GM12878 (cell line): ENCODE measurements around the gene NT5M. TPM values are rescaled to one million over a fixed set of nuclear protein-coding genes. Genes with fewer than 3 reads are reported as not detected.
A peak's percentile ranks its signal among the peaks of the same experiment; 100 is the strongest.

ENCODE experiments used
- ATAC-seq: fragments of 200-7000 bp; cut with Tn5 transposase; 3 replicates; pipeline ENCODE4 v1.9.1; 2020; ENCODE audit warnings: mild to moderate bottlenecking, moderate library complexity
- BruUV-seq: library from RNA; stranded (reverse); fragments of 400-500 nt; replicated peaks from 2 replicates; lab custom pipeline; 2021; lab: Mats Ljungman, UMichigan
- CTCF ChIA-PET: fragments of 300-600 bp; sonication (Branson Sonifier 250); formaldehyde crosslinking; extraction: SDS; loops from one replicate; lab custom pipeline; 2021; ENCODE audit warnings: inconsistent platforms; lab: Yijun Ruan, JAX
- POLR2A ChIA-PET: fragments of 350-600 bp; formaldehyde crosslinking; extraction: SDS; loops from one replicate; lab custom pipeline; 2021; ENCODE audit warnings: inconsistent platforms; lab: Charles Lee
- RAD21 ChIA-PET: fragments of 300-600 bp; sonication (Branson Sonifier 250); formaldehyde crosslinking; loops from one replicate; lab custom pipeline; 2023; ENCODE audit warnings: antibody characterized with exemption; ENCODE audit not compliant: unreplicated experiment; lab: Charles Lee
- SMC1A ChIA-PET: fragments of 300-600 bp; sonication (Branson Sonifier 250); formaldehyde crosslinking; loops from one replicate; lab custom pipeline; 2023; ENCODE audit not compliant: unreplicated experiment, uncharacterized antibody; lab: Charles Lee
- DNase-seq: peaks from one replicate; pipeline ENCODE4 v3.0.0-alpha.2; 2011; ENCODE audit warnings: low read depth, low spot score
- FAIRE-seq: peaks from 3 replicates; lab custom pipeline; 2011; peaks lifted over from hg19 to GRCh38; lab: Jason Lieb, UNC
- H2AFZ ChIP-seq: 2 replicates; pipeline ENCODE4 v1.6.0; 2011; ENCODE audit warnings: low read depth, low read length, control low read depth; ENCODE audit not compliant: control insufficient read depth
- H3K27ac ChIP-seq: 2 replicates; pipeline ENCODE4 v1.5.1; 2011; ENCODE audit warnings: control low read depth; ENCODE audit not compliant: control insufficient read depth, insufficient read depth
- H3K27me3 ChIP-seq, 2 experiments: replicated peaks in 1 of 2; 2 replicates each; pipeline versions ENCODE4 v1.6.0 to v1.6.1; 2011; ENCODE audit warnings: low read length in 1 of 2; ENCODE audit not compliant: control insufficient read depth in 2 of 2, insufficient read depth in 2 of 2
- H3K36me3 ChIP-seq, 2 experiments: 2 replicates each; pipeline ENCODE4 v1.5.1; 2011; ENCODE audit warnings: low read length in 1 of 2; ENCODE audit not compliant: control insufficient read depth in 2 of 2, insufficient read depth in 2 of 2
- H3K4me1 ChIP-seq: 2 replicates; pipeline ENCODE4 v1.6.1; 2011; ENCODE audit warnings: mild to moderate bottlenecking, low read length, moderate library complexity, mixed read lengths; ENCODE audit not compliant: control insufficient read depth, insufficient read depth
- H3K4me2 ChIP-seq: 2 replicates; pipeline ENCODE4 v1.6.0; 2011; ENCODE audit warnings: control low read depth; ENCODE audit not compliant: control insufficient read depth, insufficient read depth
- H3K4me3 ChIP-seq: fragments of 200-600 bp; sonication (generic); 2 replicates; pipeline ENCODE4 v1.5.1; 2016
- H3K79me2 ChIP-seq: 2 replicates; pipeline ENCODE4 v1.6.0; 2011; ENCODE audit warnings: low read length; ENCODE audit not compliant: control insufficient read depth, insufficient read depth
- H3K9ac ChIP-seq: 2 replicates; pipeline ENCODE4 v1.8.0; 2011; ENCODE audit warnings: low read length, control low read depth, mixed read lengths; ENCODE audit not compliant: control insufficient read depth, insufficient read depth
- H3K9me3 ChIP-seq: replicated peaks from 3 replicates; pipeline ENCODE4 v1.5.1; 2011; ENCODE audit warnings: mild to moderate bottlenecking, low read length; ENCODE audit not compliant: control insufficient read depth, insufficient read depth
- H4K20me1 ChIP-seq: 2 replicates; pipeline ENCODE4 v1.6.0; 2011; ENCODE audit not compliant: control insufficient read depth, insufficient read depth
- CEBPB ChIP-seq, 2 experiments: fragments of 150-350 bp in 1 of 2; IDR thresholded peaks; 2 replicates each; pipeline ENCODE4 v1.6.1; 2012 to 2014; ENCODE audit warnings: low read depth in 2 of 2, low read length in 2 of 2, borderline replicate concordance in 1 of 2, inconsistent platforms in 1 of 2
- CHD2 ChIP-seq: IDR thresholded peaks from 2 replicates; pipeline ENCODE4 v1.6.1; 2011; ENCODE audit warnings: low read depth, low read length, improper control_type of control experiment, borderline replicate concordance
- ESRRA ChIP-seq: IDR thresholded peaks from 2 replicates; pipeline ENCODE4 v1.6.1; 2012; ENCODE audit warnings: mild to moderate bottlenecking, low read length, improper control_type of control experiment
- FOXM1 ChIP-seq: IDR thresholded peaks from 2 replicates; pipeline ENCODE4 v1.6.1; 2012; ENCODE audit warnings: low read depth, mild to moderate bottlenecking, inconsistent platforms, low read length, moderate library complexity
- IKZF2 ChIP-seq, 2 experiments: fragments of 450-650 bp; IDR thresholded peaks; 2 replicates each; pipeline ENCODE4 v1.6.1; 2017; ENCODE audit warnings: mild to moderate bottlenecking in 2 of 2, moderate library complexity in 2 of 2
- MTA2 ChIP-seq: fragments of 450-650 bp; IDR thresholded peaks from 2 replicates; pipeline ENCODE4 v1.6.1; 2016; ENCODE audit warnings: low read depth, mild to moderate bottlenecking, moderate library complexity
- MYC ChIP-seq: IDR thresholded peaks from 2 replicates; pipeline ENCODE4 v1.6.1; 2011; ENCODE audit warnings: mild to moderate bottlenecking, low read length, moderate library complexity, inconsistent platforms; ENCODE audit not compliant: insufficient read depth, insufficient replicate concordance, insufficient read length, severe bottlenecking
- NFIC ChIP-seq: IDR thresholded peaks from 2 replicates; pipeline ENCODE4 v1.6.1; 2012; ENCODE audit warnings: low read depth, mild to moderate bottlenecking, inconsistent platforms, low read length, moderate library complexity
- NFYB ChIP-seq: IDR thresholded peaks from 2 replicates; pipeline ENCODE4 v1.6.1; 2011; ENCODE audit warnings: low read depth, mild to moderate bottlenecking, low read length, improper control_type of control experiment, moderate library complexity; ENCODE audit not compliant: insufficient read depth
- POLR2AphosphoS5 ChIP-seq: IDR thresholded peaks from 2 replicates; pipeline ENCODE4 v1.6.1; 2011; ENCODE audit warnings: mild to moderate bottlenecking, low read length, inconsistent platforms
- POU2F2 ChIP-seq: IDR thresholded peaks from 3 replicates; pipeline ENCODE4 v1.6.1; 2011; ENCODE audit warnings: low read depth, mild to moderate bottlenecking, low read length, borderline replicate concordance
- SMARCA5 ChIP-seq: fragments of 450-650 bp; IDR thresholded peaks from 2 replicates; pipeline ENCODE4 v1.6.1; 2017; ENCODE audit warnings: mild to moderate bottlenecking
- SMC3 ChIP-seq: IDR thresholded peaks from 2 replicates; pipeline ENCODE4 v1.6.1; 2011; ENCODE audit warnings: low read length, improper control_type of control experiment, borderline replicate concordance
- TCF12 ChIP-seq: IDR thresholded peaks from 2 replicates; pipeline ENCODE4 v1.6.1; 2011; ENCODE audit warnings: low read depth, mild to moderate bottlenecking, low read length
- YBX1 ChIP-seq: fragments of 450-650 bp; IDR thresholded peaks from 2 replicates; pipeline ENCODE4 v1.6.1; 2016; ENCODE audit warnings: antibody characterized with exemption
- ZNF687 ChIP-seq: fragments of 450-650 bp; IDR thresholded peaks from 2 replicates; pipeline ENCODE4 v1.6.1; 2017; ENCODE audit warnings: mild to moderate bottlenecking, moderate library complexity
- WGBS: methylation state at CpG from one replicate; pipeline ENCODE4 v1.1.6; 2016; ENCODE audit warnings: low lambda C conversion rate; ENCODE audit not compliant: insufficient replicate concordance, insufficient coverage; ENCODE audit errors: missing lambda C conversion rate; 5-methylcytosine and 5-hydroxymethylcytosine counted together
- in situ Hi-C: fragments of 300-500 bp; cut with MboI; formaldehyde crosslinking; loops from 9 replicates; pipeline ENCODE4 v1.14.3; 2018; ENCODE audit warnings: mixed read lengths
- intact Hi-C: fragments of 100-400 bp; cut with micrococcal nuclease; formaldehyde crosslinking; loops from one replicate; pipeline ENCODE4 v1.14.2; 2022; ENCODE audit not compliant: unreplicated experiment
- polyA plus RNA-seq, 11 experiments: library from polyadenylated mRNA; depleted of rRNA in 4 of 11; unstranded in 6 of 11; stranded (reverse) in 5 of 11; fragments of >200 nt; fragmentation: Nextera tagmentation in 4 of 11; fragmentation: Illumina TruSeq in 1 of 11; extraction: Ambion mirVana in 4 of 11; extraction: Trizol in 1 of 11; gene quantifications; 1 replicate in 1 of 11; 2 replicates in 10 of 11; pipeline versions ENCODE4 v1.2.1 to v1.2.3, GENCODE V29; 2011 to 2016; ENCODE audit warnings: inconsistent platforms in 2 of 11, missing spikeins in 2 of 11, low read depth in 1 of 11
- total RNA-seq, 4 experiments: library from RNA; depleted of rRNA in 3 of 4; stranded (reverse); fragments of >200 nt in 3 of 4; fragmentation: Illumina TruSeq in 1 of 4; extraction: Trizol in 1 of 4; gene quantifications; 2 replicates each; pipeline versions ENCODE4 v1.2.1 to v1.2.3, GENCODE V29; 2013 to 2021
- TF ChIP-seq, protein P1 (sequence below): IDR thresholded peaks from 2 replicates; pipeline ENCODE4 v1.6.1; 2011; ENCODE audit warnings: low read depth, low read length, improper control_type of control experiment, borderline replicate concordance
- TF ChIP-seq, protein P2 (sequence below): fragments of 450-650 bp; IDR thresholded peaks from 2 replicates; pipeline ENCODE4 v1.6.1; 2016; ENCODE audit warnings: mild to moderate bottlenecking

The NT5M gene
- total and polyA plus RNA-seq, 10 of the 15 experiments (the other 5 are each of a cell fraction or from before 2014, with no cell fraction given), result 0.18 to 14.1 (median 2.9) TPM

- H3K36me3 ChIP-seq, result no peaks in the 10 kb centered on the region
- no peak overlapping the region for H3K9ac ChIP-seq
- BruUV-seq, result no TSS peak
- FAIRE-seq, result peak; percentile 91
- peak; percentile 61 for ATAC-seq
- H2AFZ ChIP-seq, result peak overlapping the region; percentile 56
- no peak overlapping the region for H3K4me3 ChIP-seq
- no peaks in the 10 kb centered on the region for H4K20me1 ChIP-seq
- ChIA-PET POLR2A (interaction anchor here (0.6 kb wide), 1 partner anchor 228 kb away, joined by 3 read pairs; no protein-coding TSS in a partner anchor), CTCF (interaction anchor here (1.1 kb wide), 1 partner anchor 251 kb away, joined by 4 read pairs; no protein-coding TSS in a partner anchor), RAD21 (no interaction called here), SMC1A (no interaction called here)
- H3K27ac ChIP-seq, result no peak overlapping the region
- no peaks in the 10 kb centered on the region; a peak in 3 of 4 replicates for H3K27me3 ChIP-seq
- no peaks in the 10 kb centered on the region for H3K79me2 ChIP-seq
- intact Hi-C loops (no loop called here), in situ Hi-C loops (no loop called here)
- 5% methylated on average over 23 of the region's 23 CpGs for WGBS
- peak; percentile 37 for DNase-seq
- peaks cover 17% of the 10 kb centered on the region for H3K4me1 ChIP-seq
- peaks cover 4% of the 10 kb centered on the region; the same call in 2 of the 3 replicates for H3K9me3 ChIP-seq
- H3K4me2 ChIP-seq, result peak overlapping the region; percentile 57
- no peak for TF ChIP-seq ESRRA
- TF ChIP-seq IKZF2 (IDR thresholded peaks at IDR 0.05), result 0 out of 4 replicates have a peak, but pooled peaks have one; percentile 34 to 39
- TF ChIP-seq, protein P1, sequence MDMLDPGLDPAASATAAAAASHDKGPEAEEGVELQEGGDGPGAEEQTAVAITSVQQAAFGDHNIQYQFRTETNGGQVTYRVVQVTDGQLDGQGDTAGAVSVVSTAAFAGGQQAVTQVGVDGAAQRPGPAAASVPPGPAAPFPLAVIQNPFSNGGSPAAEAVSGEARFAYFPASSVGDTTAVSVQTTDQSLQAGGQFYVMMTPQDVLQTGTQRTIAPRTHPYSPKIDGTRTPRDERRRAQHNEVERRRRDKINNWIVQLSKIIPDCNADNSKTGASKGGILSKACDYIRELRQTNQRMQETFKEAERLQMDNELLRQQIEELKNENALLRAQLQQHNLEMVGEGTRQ, result no peak
- TF ChIP-seq NFIC, result no peak
- TF ChIP-seq CEBPB (IDR thresholded peaks at IDR 0.05; ENCODE audit: borderline replicate concordance in 1 of 2, low read depth in 2 of 2, low read length in 2 of 2), result no peak
- no peak for TF ChIP-seq YBX1
- no peak for TF ChIP-seq MTA2
- no peak for TF ChIP-seq ZNF687
- TF ChIP-seq NFYB, result peak; percentile 97
- TF ChIP-seq MYC, result no peak
- TF ChIP-seq SMC3, result no peak
- no peak for TF ChIP-seq POU2F2
- TF ChIP-seq, protein P2, sequence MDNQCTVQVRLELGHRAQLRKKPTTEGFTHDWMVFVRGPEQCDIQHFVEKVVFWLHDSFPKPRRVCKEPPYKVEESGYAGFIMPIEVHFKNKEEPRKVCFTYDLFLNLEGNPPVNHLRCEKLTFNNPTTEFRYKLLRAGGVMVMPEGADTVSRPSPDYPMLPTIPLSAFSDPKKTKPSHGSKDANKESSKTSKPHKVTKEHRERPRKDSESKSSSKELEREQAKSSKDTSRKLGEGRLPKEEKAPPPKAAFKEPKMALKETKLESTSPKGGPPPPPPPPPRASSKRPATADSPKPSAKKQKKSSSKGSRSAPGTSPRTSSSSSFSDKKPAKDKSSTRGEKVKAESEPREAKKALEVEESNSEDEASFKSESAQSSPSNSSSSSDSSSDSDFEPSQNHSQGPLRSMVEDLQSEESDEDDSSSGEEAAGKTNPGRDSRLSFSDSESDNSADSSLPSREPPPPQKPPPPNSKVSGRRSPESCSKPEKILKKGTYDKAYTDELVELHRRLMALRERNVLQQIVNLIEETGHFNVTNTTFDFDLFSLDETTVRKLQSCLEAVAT, result no peak
- TF ChIP-seq POLR2AphosphoS5, result no peak
- TF ChIP-seq TCF12, result no peak
- TF ChIP-seq SMARCA5, result no peak
- no peak for TF ChIP-seq CHD2
- TF ChIP-seq FOXM1, result no peak
These were observed 88.6 kb downstream of the NT5M start for GRCh38 chr17:17391668-17392370.
